ENCODE results near the gene ITPR2. TPM values are rescaled to one million over a fixed set of nuclear protein-coding genes. Genes with fewer than 3 reads are reported as not detected.

The ITPR2 gene
- total RNA-seq, 1 experiment from 2014 or later, result 26.0 TPM

DNA sequence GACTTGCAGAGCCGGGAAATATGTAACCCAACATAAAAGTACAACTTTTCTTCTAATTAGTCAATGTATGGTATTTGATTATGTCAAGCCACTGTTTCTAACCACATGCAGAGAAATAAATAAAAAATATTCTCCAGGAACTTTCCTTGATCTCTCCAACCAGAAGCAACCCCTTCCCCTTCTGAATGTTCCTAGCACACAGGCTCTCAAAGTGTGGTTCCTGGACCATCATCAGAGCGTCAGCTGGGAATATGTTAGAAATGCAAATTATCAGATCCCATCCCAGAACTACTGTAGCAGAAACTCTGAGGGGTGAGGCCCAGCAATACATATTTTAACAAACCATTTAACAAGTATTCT lies 21.0 kb upstream of the ITPR2 start:
- Histone ChIP-seq H3F3A (ENCODE audit: insufficient read depth, low read depth) (no peaks in the 10 kb centered on the region), H4K20me1 (ENCODE audit: insufficient read depth) (no peaks in the 10 kb centered on the region), H3K4me2 (0 out of 2 replicates have a peak overlapping the region, but pooled peaks have one; percentile 32), H3K9me3 (ENCODE audit: insufficient read depth, low read depth) (0 out of 2 replicates have a peak, but pooled peaks cover 4% of the 10 kb centered on the region), H3K79me2 (ENCODE audit: low read depth) (no peaks in the 10 kb centered on the region), H3K9me2 (ENCODE audit: insufficient read depth) (no peaks in the 10 kb centered on the region), H3K36me3 (ENCODE audit: low read depth) (no peaks in the 10 kb centered on the region), H2AFZ (no peak overlapping the region), H3K27me3 (ENCODE audit: insufficient read depth, low read depth) (no peaks in the 10 kb centered on the region), H3K4me1 (replicated peaks; ENCODE audit: insufficient read depth) (no peaks in the 10 kb centered on the region; the same call in 1 of the 2 replicates), H3K27ac (no peak overlapping the region), H3K4me3 (no peak overlapping the region)
- POLR2A ChIA-PET (ENCODE audit: unreplicated experiment), result no interaction called here
- BruUV-seq (replicated peaks), result no TSS peak
- CTCF ChIA-PET, result interaction anchor here (0.7 to 0.8 kb wide), 2 partner anchors 51 to 452 kb away, joined by 5 to 13 read pairs; no protein-coding TSS in a partner anchor
- no peak for DNase-seq
- intact Hi-C loops (cut with micrococcal nuclease; ENCODE audit: unreplicated experiment), result loop anchor here (5.0 to 10.0 kb wide), 2 partner anchors 291 to 848 kb away; no protein-coding TSS in a partner anchor
- no peak for TF ChIP-seq EZH2 (IDR thresholded peaks at IDR 0.05; ENCODE audit: low read depth)
- TF ChIP-seq, protein P1, sequence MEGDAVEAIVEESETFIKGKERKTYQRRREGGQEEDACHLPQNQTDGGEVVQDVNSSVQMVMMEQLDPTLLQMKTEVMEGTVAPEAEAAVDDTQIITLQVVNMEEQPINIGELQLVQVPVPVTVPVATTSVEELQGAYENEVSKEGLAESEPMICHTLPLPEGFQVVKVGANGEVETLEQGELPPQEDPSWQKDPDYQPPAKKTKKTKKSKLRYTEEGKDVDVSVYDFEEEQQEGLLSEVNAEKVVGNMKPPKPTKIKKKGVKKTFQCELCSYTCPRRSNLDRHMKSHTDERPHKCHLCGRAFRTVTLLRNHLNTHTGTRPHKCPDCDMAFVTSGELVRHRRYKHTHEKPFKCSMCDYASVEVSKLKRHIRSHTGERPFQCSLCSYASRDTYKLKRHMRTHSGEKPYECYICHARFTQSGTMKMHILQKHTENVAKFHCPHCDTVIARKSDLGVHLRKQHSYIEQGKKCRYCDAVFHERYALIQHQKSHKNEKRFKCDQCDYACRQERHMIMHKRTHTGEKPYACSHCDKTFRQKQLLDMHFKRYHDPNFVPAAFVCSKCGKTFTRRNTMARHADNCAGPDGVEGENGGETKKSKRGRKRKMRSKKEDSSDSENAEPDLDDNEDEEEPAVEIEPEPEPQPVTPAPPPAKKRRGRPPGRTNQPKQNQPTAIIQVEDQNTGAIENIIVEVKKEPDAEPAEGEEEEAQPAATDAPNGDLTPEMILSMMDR (conservative IDR thresholded peaks at IDR 0.05), result peak; percentile 11; the same call in 1 of the 2 replicates

DNA sequence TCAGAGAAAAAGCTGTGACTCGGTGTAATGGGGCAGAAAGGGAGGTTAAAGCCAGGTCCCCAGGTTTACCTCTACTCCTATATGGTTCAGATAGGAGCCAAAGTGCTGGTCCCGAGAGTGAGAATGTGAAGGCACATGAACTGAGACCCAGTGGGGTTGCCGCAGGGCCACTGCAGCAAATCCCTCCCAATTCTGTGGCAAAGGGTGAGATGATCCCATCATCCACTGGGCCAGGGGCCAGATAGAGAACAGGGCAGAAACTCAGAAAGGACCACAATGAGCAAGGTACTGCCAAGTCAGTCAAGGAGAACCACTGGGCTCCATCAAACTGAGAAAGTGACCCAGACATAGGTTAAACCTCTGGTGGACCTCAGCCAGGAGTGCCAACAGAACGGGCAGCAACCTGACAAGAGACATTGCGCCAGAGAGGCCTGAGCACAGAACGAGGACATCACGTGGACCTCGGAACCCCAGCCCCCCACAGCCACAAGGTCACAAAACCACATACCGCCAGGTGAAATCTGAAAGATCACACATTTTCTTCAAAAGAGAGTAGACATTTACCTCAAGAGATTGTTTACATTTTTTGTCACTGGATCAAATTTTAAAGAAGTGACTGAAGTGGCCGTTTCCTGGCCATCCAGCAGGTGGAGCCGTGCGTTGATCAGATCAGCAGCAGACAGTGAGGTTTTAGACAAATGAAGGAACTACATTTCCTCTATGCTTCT lies 20.5 kb upstream of the ITPR2 start:
- H3K79me2 ChIP-seq (ENCODE audit: low read depth), result no peaks in the 10 kb centered on the region
- no TSS peak for BruUV-seq (replicated peaks)
- H3K9me2 ChIP-seq (ENCODE audit: insufficient read depth), result no peaks in the 10 kb centered on the region
- H3K27ac ChIP-seq, result no peak overlapping the region
- no peak overlapping the region for H3K4me3 ChIP-seq
- intact Hi-C loops (cut with micrococcal nuclease; ENCODE audit: unreplicated experiment), result loop anchor here (1.0 to 10.0 kb wide), 5 partner anchors 32 to 849 kb away; partner anchors contain the start of gene TM7SF3
- H3K36me3 ChIP-seq (ENCODE audit: low read depth), result no peaks in the 10 kb centered on the region
- CTCF ChIA-PET, result no interaction called here
- 0 out of 2 replicates have a peak, but pooled peaks cover 4% of the 10 kb centered on the region for H3K9me3 ChIP-seq (ENCODE audit: insufficient read depth, low read depth)
- no peaks in the 10 kb centered on the region for H4K20me1 ChIP-seq (ENCODE audit: insufficient read depth)
- H3K4me2 ChIP-seq, result peak overlapping the region; percentile 32
- H3K27me3 ChIP-seq (ENCODE audit: insufficient read depth, low read depth), result no peaks in the 10 kb centered on the region
- peak overlapping the region; percentile 67 for H2AFZ ChIP-seq
- peak in 1 of 2 experiments; percentile 71 for DNase-seq
- H3F3A ChIP-seq (ENCODE audit: insufficient read depth, low read depth), result peaks cover 4% of the 10 kb centered on the region
- POLR2A ChIA-PET (ENCODE audit: unreplicated experiment), result no interaction called here
- H3K4me1 ChIP-seq (replicated peaks; ENCODE audit: insufficient read depth), result peaks cover 5% of the 10 kb centered on the region
- TF ChIP-seq, protein P1 (conservative IDR thresholded peaks at IDR 0.05), result peak; percentile 83
- no peak for TF ChIP-seq EZH2 (IDR thresholded peaks at IDR 0.05; ENCODE audit: low read depth)

DNA sequence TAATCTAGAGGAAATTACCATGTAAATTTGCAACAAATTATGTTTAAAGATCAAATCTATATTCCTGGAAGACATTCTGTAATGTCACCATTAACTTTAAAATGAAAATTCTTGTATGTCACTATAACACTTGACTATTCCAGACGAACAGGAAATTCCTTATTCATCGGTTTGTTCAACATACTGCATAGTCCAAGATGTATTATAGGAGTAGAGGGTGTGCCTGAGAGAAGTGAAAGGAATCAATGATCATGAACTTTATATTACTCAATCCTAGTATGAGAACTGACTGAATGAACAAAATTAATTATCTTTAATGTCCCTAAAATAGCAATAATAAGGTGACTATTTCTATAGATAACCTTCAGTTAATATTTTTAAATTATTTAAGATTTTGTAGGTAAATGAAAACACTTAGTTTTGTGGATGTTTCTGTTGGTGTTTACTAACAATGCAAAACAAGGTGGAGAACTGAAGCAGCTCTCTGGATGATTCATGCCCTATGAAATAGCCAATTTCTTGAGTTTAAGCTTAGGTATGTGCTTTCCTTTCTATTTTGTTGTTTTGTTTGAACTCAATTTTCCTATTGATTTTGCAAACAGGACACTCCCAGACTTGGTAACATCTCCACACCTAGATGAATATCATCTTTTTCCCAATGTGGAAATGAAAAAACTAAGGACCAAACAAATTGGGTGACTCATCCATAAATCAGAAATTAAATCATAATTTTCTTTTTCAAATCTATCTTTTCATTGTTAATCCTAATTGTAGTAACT lies 18.2 kb upstream of the ITPR2 start:
- no TSS peak for BruUV-seq (replicated peaks)
- Histone ChIP-seq H3K4me1 (replicated peaks; ENCODE audit: insufficient read depth) (peaks cover 11% of the 10 kb centered on the region), H4K20me1 (ENCODE audit: insufficient read depth) (no peaks in the 10 kb centered on the region), H2AFZ (no peak overlapping the region), H3K4me2 (0 out of 2 replicates have a peak overlapping the region, but pooled peaks have one; percentile 2), H3F3A (ENCODE audit: insufficient read depth, low read depth) (peaks cover 8% of the 10 kb centered on the region), H3K4me3 (no peak overlapping the region), H3K9me3 (ENCODE audit: insufficient read depth, low read depth) (no peaks in the 10 kb centered on the region), H3K27ac (no peak overlapping the region), H3K79me2 (ENCODE audit: low read depth) (no peaks in the 10 kb centered on the region), H3K27me3 (ENCODE audit: insufficient read depth, low read depth) (no peaks in the 10 kb centered on the region), H3K36me3 (ENCODE audit: low read depth) (no peaks in the 10 kb centered on the region), H3K9me2 (ENCODE audit: insufficient read depth) (no peaks in the 10 kb centered on the region)
- POLR2A ChIA-PET (ENCODE audit: unreplicated experiment), result interaction anchor here (0.6 kb wide), 1 partner anchor 626 kb away, joined by 3 read pairs; no protein-coding TSS in a partner anchor
- CTCF ChIA-PET, result no interaction called here
- intact Hi-C loops (cut with micrococcal nuclease; ENCODE audit: unreplicated experiment), result loop anchor here (5.0 to 10.0 kb wide), 2 partner anchors 294 to 851 kb away; no protein-coding TSS in a partner anchor
- TF ChIP-seq, protein P1 (conservative IDR thresholded peaks at IDR 0.05), result no peak
- no peak for TF ChIP-seq EZH2 (IDR thresholded peaks at IDR 0.05; ENCODE audit: low read depth)
- DNase-seq, result no peak

Measured in PC-9 (cell line).